GM23338 (cell line): ENCODE measurements around the gene TMEM140. TPM values are rescaled to one million over a fixed set of nuclear protein-coding genes. Genes with fewer than 3 reads are reported as not detected.

ENCODE experiments used
- ATAC-seq: fragments of 200-7000 bp; cut with Tn5 transposase; 3 replicates; pipeline ENCODE4 v1.9.1; 2020
- DNase-seq: peaks from one replicate; pipeline ENCODE4 v3.0.0-alpha.2; 2015; ENCODE audit warnings: low spot score
- H2AFZ ChIP-seq: fragments of 200-600 bp; sonication (generic); 2 replicates; pipeline ENCODE4 v1.8.0; 2016; ENCODE audit warnings: antibody characterized with exemption, mild to moderate bottlenecking, moderate library complexity
- H3F3A ChIP-seq: fragments of 200-600 bp; sonication (generic); replicated peaks from 2 replicates; pipeline ENCODE4 v1.8.0; 2017; ENCODE audit warnings: antibody characterized with exemption, mixed run types, low read depth
- H3K27ac ChIP-seq: fragments of 200-600 bp; sonication (generic); 2 replicates; pipeline ENCODE4 v1.6.1; 2016; ENCODE audit warnings: low read depth
- H3K27me3 ChIP-seq: fragments of 200-600 bp; sonication (generic); 2 replicates; pipeline ENCODE4 v1.8.0; 2016; ENCODE audit warnings: mild to moderate bottlenecking, mixed run types, moderate library complexity; ENCODE audit not compliant: insufficient read depth
- H3K36me3 ChIP-seq: fragments of 200-600 bp; sonication (generic); 2 replicates; pipeline ENCODE4 v1.8.0; 2016; ENCODE audit warnings: mild to moderate bottlenecking; ENCODE audit not compliant: insufficient read depth
- H3K4me1 ChIP-seq: fragments of 200-600 bp; sonication (generic); 2 replicates; pipeline ENCODE4 v1.8.0; 2016; ENCODE audit warnings: mild to moderate bottlenecking, moderate library complexity; ENCODE audit not compliant: insufficient read depth
- H3K4me2 ChIP-seq: fragments of 200-600 bp; sonication (generic); 2 replicates; pipeline ENCODE4 v1.7.1; 2017; ENCODE audit warnings: mixed run types
- H3K4me3 ChIP-seq: fragments of 200-600 bp; sonication (generic); 2 replicates; pipeline ENCODE4 v1.6.1; 2016; ENCODE audit warnings: mixed run types
- H3K79me2 ChIP-seq: fragments of 200-600 bp; sonication (generic); replicated peaks from 2 replicates; pipeline ENCODE4 v1.8.0; 2017; ENCODE audit warnings: mild to moderate bottlenecking; ENCODE audit not compliant: insufficient read depth
- H3K9me2 ChIP-seq: fragments of 200-600 bp; sonication (generic); 2 replicates; pipeline ENCODE4 v1.8.0; 2017; ENCODE audit not compliant: insufficient read depth
- H4K20me1 ChIP-seq: fragments of 200-600 bp; sonication (generic); replicated peaks from 2 replicates; pipeline ENCODE4 v1.8.0; 2017; ENCODE audit warnings: mild to moderate bottlenecking; ENCODE audit not compliant: insufficient read depth
- H3K27ac Mint-ChIP-seq: 2 replicates; pipeline ENCODE4 v1.8.0; 2020; ENCODE audit warnings: inconsistent platforms, mild to moderate bottlenecking, moderate library complexity, mixed read lengths
- H3K27me3 Mint-ChIP-seq: 3 replicates; pipeline ENCODE4 v1.8.0; 2022; ENCODE audit warnings: low read depth, mild to moderate bottlenecking, moderate library complexity, mixed read lengths, inconsistent platforms; ENCODE audit not compliant: insufficient read depth, poor library complexity
- H3K36me3 Mint-ChIP-seq: 3 replicates; pipeline ENCODE4 v1.8.0; 2021; ENCODE audit warnings: low read depth, mild to moderate bottlenecking, inconsistent platforms, moderate library complexity, mixed read lengths
- H3K4me1 Mint-ChIP-seq: 3 replicates; pipeline ENCODE4 v1.8.0; 2020; ENCODE audit warnings: mild to moderate bottlenecking, inconsistent platforms, mixed read lengths
- H3K4me3 Mint-ChIP-seq: 3 replicates; pipeline ENCODE4 v1.8.0; 2021; ENCODE audit warnings: moderate library complexity, mild to moderate bottlenecking, inconsistent platforms, mixed read lengths
- H3K9me3 Mint-ChIP-seq: 3 replicates; pipeline ENCODE4 v1.8.0; 2020; ENCODE audit warnings: moderate library complexity, mild to moderate bottlenecking, inconsistent platforms, mixed read lengths
- CREB1 ChIP-seq: fragments of 250-450 bp; sonication (Bioruptor Pico); IDR thresholded peaks from 2 replicates; pipeline ENCODE4 v1.5.0; 2020; ENCODE audit warnings: low read depth, mild to moderate bottlenecking, moderate library complexity
- EZH2 ChIP-seq: fragments of 200-600 bp; sonication (generic); IDR thresholded peaks from one replicate; pipeline ENCODE4 v1.8.0; 2017; ENCODE audit warnings: antibody characterized with exemption, mild to moderate bottlenecking, low read depth; ENCODE audit not compliant: unreplicated experiment
- EZH2phosphoT487 ChIP-seq: fragments of 200-600 bp; sonication (generic); IDR thresholded peaks from one replicate; pipeline ENCODE4 v1.8.1; 2018; ENCODE audit warnings: antibody characterized with exemption; ENCODE audit not compliant: unreplicated experiment
- POLR2AphosphoS5 ChIP-seq: IDR thresholded peaks from 2 replicates; pipeline ENCODE4 v1.6.1; 2016; ENCODE audit warnings: antibody characterized with exemption, low read depth
- ZNF331 ChIP-seq: fragments of 250-450 bp; sonication (Bioruptor Pico); IDR thresholded peaks from 2 replicates; pipeline ENCODE4 v1.5.0; 2020; ENCODE audit warnings: low read depth, mild to moderate bottlenecking, moderate library complexity
- polyA plus RNA-seq: library from polyadenylated mRNA; unstranded; fragments of >200 nt; fragmentation: Nextera tagmentation; extraction: Ambion mirVana; gene quantifications from 2 replicates; pipeline ENCODE4 v1.2.1, GENCODE V29; 2016
- total RNA-seq: library from RNA; depleted of rRNA; stranded (reverse); fragments of >200 nt; shearing (Covaris generic); gene quantifications from 2 replicates; pipeline ENCODE4 v1.2.3, GENCODE V29; 2014
- TF ChIP-seq, protein P1 (sequence below): fragments of 250-450 bp; sonication (Bioruptor Pico); IDR thresholded peaks from 2 replicates; pipeline ENCODE4 v1.5.0; 2020; ENCODE audit warnings: mild to moderate bottlenecking, moderate library complexity
- TF ChIP-seq, protein P2 (sequence below): IDR thresholded peaks from one replicate; pipeline ENCODE4 v1.6.1; 2018; ENCODE audit warnings: antibody characterized with exemption; ENCODE audit not compliant: unreplicated experiment

Gene TMEM140
- total and polyA plus RNA-seq, 2 experiments from 2014 or later, result 2.7 TPM; not detected in 1

DNA sequence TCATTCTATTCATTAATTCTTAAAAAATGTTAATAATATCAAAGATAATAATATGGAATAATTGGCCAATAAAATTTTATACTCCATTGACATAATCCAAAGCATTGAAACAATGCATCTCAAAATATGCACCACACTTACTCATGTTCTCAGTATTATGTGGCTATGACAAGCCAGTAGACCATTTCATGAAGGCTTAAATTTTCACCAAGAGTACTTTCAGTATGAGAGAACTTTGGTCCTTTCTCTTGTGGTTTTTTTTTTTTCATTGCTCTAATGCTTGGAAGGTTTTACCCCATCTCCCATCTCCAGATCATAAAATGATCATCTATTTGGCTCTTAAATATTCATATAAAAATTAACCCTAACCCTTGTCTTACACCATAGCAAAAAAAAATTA lies 45.5 kb upstream of the TMEM140 start (continued):
- TF ChIP-seq, protein P1, sequence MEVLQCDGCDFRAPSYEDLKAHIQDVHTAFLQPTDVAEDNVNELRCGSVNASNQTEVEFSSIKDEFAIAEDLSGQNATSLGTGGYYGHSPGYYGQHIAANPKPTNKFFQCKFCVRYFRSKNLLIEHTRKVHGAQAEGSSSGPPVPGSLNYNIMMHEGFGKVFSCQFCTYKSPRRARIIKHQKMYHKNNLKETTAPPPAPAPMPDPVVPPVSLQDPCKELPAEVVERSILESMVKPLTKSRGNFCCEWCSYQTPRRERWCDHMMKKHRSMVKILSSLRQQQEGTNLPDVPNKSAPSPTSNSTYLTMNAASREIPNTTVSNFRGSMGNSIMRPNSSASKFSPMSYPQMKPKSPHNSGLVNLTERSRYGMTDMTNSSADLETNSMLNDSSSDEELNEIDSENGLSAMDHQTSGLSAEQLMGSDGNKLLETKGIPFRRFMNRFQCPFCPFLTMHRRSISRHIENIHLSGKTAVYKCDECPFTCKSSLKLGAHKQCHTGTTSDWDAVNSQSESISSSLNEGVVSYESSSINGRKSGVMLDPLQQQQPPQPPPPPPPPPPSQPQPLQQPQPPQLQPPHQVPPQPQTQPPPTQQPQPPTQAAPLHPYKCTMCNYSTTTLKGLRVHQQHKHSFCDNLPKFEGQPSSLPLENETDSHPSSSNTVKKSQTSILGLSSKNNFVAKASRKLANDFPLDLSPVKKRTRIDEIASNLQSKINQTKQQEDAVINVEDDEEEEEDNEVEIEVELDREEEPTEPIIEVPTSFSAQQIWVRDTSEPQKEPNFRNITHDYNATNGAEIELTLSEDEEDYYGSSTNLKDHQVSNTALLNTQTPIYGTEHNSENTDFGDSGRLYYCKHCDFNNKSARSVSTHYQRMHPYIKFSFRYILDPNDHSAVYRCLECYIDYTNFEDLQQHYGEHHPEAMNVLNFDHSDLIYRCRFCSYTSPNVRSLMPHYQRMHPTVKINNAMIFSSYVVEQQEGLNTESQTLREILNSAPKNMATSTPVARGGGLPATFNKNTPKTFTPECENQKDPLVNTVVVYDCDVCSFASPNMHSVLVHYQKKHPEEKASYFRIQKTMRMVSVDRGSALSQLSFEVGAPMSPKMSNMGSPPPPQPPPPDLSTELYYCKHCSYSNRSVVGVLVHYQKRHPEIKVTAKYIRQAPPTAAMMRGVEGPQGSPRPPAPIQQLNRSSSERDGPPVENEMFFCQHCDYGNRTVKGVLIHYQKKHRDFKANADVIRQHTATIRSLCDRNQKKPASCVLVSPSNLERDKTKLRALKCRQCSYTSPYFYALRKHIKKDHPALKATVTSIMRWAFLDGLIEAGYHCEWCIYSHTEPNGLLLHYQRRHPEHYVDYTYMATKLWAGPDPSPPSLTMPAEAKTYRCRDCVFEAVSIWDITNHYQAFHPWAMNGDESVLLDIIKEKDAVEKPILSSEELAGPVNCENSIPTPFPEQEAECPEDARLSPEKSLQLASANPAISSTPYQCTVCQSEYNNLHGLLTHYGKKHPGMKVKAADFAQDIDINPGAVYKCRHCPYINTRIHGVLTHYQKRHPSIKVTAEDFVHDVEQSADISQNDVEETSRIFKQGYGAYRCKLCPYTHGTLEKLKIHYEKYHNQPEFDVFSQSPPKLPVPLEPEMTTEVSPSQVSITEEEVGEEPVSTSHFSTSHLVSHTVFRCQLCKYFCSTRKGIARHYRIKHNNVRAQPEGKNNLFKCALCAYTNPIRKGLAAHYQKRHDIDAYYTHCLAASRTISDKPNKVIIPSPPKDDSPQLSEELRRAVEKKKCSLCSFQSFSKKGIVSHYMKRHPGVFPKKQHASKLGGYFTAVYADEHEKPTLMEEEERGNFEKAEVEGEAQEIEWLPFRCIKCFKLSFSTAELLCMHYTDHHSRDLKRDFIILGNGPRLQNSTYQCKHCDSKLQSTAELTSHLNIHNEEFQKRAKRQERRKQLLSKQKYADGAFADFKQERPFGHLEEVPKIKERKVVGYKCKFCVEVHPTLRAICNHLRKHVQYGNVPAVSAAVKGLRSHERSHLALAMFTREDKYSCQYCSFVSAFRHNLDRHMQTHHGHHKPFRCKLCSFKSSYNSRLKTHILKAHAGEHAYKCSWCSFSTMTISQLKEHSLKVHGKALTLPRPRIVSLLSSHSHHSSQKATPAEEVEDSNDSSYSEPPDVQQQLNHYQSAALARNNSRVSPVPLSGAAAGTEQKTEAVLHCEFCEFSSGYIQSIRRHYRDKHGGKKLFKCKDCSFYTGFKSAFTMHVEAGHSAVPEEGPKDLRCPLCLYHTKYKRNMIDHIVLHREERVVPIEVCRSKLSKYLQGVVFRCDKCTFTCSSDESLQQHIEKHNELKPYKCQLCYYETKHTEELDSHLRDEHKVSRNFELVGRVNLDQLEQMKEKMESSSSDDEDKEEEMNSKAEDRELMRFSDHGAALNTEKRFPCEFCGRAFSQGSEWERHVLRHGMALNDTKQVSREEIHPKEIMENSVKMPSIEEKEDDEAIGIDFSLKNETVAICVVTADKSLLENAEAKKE (CRISPR knock-in tag), result no peak

DNA sequence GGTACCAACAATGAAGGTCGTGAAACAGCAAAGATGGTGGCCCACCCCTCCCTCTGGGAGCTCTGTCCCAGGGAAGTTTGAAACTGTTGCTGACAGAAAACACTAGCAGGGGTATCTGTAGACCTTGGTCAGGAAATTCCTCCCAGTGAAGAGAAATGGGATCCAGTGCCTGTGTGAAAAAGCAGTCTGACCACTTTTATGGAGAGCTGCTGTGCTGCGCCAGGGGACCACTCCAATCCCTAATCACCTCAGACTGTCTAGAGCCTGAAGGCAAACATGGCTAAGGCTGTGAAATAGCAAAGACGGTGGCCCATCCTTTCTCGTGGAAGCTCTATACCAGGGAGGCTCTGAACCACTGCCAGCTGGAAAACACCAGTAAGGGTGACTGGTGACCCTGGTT lies 38.3 kb upstream of the TMEM140 start:
- Mint-ChIP-seq H3K36me3 (no peaks in the 10 kb centered on the region), H3K9me3 (no peaks in the 10 kb centered on the region)

More for the DNA sequence above, 38.3 kb upstream of the TMEM140 start:
- no peaks in the 10 kb centered on the region for H3K79me2 ChIP-seq
- no peak overlapping the region for H2AFZ ChIP-seq
- H3K27ac ChIP-seq, result no peak overlapping the region
- H3K4me3 ChIP-seq, result no peak overlapping the region
- DNase-seq (no peak), ATAC-seq (no peak)
- no peaks in the 10 kb centered on the region for H4K20me1 ChIP-seq
- no peaks in the 10 kb centered on the region for H3F3A ChIP-seq
- Mint-ChIP-seq H3K4me1 (no peaks in the 10 kb centered on the region), H3K27ac (no peak overlapping the region), H3K4me3 (no peak overlapping the region), H3K27me3 (no peaks in the 10 kb centered on the region)
- H3K9me2 ChIP-seq, result peaks cover 5% of the 10 kb centered on the region
- H3K4me1 ChIP-seq, result no peaks in the 10 kb centered on the region
- H3K36me3 ChIP-seq, result no peaks in the 10 kb centered on the region
- H3K27me3 ChIP-seq, result no peaks in the 10 kb centered on the region
- TF ChIP-seq CREB1 (CRISPR knock-in tag) (no peak), EZH2 (no peak), ZNF331 (CRISPR knock-in tag) (no peak), EZH2phosphoT487 (no peak), POLR2AphosphoS5 (no peak)
- TF ChIP-seq, protein P2, sequence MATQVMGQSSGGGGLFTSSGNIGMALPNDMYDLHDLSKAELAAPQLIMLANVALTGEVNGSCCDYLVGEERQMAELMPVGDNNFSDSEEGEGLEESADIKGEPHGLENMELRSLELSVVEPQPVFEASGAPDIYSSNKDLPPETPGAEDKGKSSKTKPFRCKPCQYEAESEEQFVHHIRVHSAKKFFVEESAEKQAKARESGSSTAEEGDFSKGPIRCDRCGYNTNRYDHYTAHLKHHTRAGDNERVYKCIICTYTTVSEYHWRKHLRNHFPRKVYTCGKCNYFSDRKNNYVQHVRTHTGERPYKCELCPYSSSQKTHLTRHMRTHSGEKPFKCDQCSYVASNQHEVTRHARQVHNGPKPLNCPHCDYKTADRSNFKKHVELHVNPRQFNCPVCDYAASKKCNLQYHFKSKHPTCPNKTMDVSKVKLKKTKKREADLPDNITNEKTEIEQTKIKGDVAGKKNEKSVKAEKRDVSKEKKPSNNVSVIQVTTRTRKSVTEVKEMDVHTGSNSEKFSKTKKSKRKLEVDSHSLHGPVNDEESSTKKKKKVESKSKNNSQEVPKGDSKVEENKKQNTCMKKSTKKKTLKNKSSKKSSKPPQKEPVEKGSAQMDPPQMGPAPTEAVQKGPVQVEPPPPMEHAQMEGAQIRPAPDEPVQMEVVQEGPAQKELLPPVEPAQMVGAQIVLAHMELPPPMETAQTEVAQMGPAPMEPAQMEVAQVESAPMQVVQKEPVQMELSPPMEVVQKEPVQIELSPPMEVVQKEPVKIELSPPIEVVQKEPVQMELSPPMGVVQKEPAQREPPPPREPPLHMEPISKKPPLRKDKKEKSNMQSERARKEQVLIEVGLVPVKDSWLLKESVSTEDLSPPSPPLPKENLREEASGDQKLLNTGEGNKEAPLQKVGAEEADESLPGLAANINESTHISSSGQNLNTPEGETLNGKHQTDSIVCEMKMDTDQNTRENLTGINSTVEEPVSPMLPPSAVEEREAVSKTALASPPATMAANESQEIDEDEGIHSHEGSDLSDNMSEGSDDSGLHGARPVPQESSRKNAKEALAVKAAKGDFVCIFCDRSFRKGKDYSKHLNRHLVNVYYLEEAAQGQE, result no peak
- H3K4me2 ChIP-seq, result no peak overlapping the region
